LNCaP clone FGC (cell line): ENCODE results near the gene ERGIC1.
"Not testable (repeated sequence)": the region's sequence is repeated elsewhere in the genome, so short reads cannot be mapped to it uniquely, and the experiment has no call there.

ENCODE experiments used
- DNase-seq: peaks from one replicate; pipeline ENCODE4 v3.0.0-alpha.2; 2011; ENCODE audit warnings: low read depth
- H3K4me3 ChIP-seq: 2 replicates; pipeline ENCODE4 v1.5.1; 2011; ENCODE audit warnings: mild to moderate bottlenecking, low read depth, low read length, control low read depth
- CTCF ChIP-seq: IDR thresholded peaks from 2 replicates; pipeline ENCODE4 v1.5.1; 2012; ENCODE audit warnings: mild to moderate bottlenecking; ENCODE audit not compliant: control insufficient read depth, insufficient read depth; ENCODE audit errors: extremely low read depth

ERGIC1 gene

GRCh38 chr5:172848419-172848818 lies 14.4 kb downstream of the ERGIC1 start:
- TF ChIP-seq CTCF: no peak
- H3K4me3 ChIP-seq: no peak overlapping the region

GRCh38 chr5:172849606-172850453 lies 15.8 kb downstream of the ERGIC1 start:
- peak; percentile 83 for DNase-seq
- TF ChIP-seq CTCF: no peak
- no peak overlapping the region for H3K4me3 ChIP-seq

More at GRCh38 chr5:172848419-172848818, 14.4 kb downstream of the ERGIC1 start:
- DNase-seq: peak; percentile 79

GRCh38 chr5:172850454-172850797 lies 16.4 kb downstream of the ERGIC1 start:
- no peak for TF ChIP-seq CTCF
- DNase-seq: no peak
- no peak overlapping the region for H3K4me3 ChIP-seq

GRCh38 chr5:172851254-172851653 lies 17.2 kb downstream of the ERGIC1 start:
- DNase-seq, H3K4me3 ChIP-seq: not testable (repeated sequence)

GRCh38 chr5:172852490-172853354 lies 18.7 kb downstream of the ERGIC1 start:
- no peak for TF ChIP-seq CTCF
- H3K4me3 ChIP-seq: no peak overlapping the region
- DNase-seq: no peak

GRCh38 chr5:172853355-172853975 lies 19.4 kb downstream of the ERGIC1 start:
- no peak overlapping the region for H3K4me3 ChIP-seq
- DNase-seq: no peak
- no peak for TF ChIP-seq CTCF

- DNase-seq: no peak
- no peak overlapping the region for H3K4me3 ChIP-seq
- TF ChIP-seq CTCF: no peak
Observed at GRCh38 chr5:172854451-172854871, 20.4 kb downstream of the ERGIC1 start.
